RWPE2 (cell line): ENCODE data around the gene MACF1.
A peak's percentile ranks its signal among the peaks of the same experiment; 100 is the strongest.

Experiments
- ATAC-seq: fragments of 200-7000 bp; cut with Tn5 transposase; 3 replicates; pipeline ENCODE4 v1.9.1; 2021; ENCODE audit warnings: low read depth
- DNase-seq: peaks from one replicate; pipeline ENCODE4 v3.0.0-alpha.2; 2020; ENCODE audit warnings: low spot score
- H3K27ac ChIP-seq: fragments of 450-650 bp; 2 replicates; pipeline ENCODE4 v1.5.1; 2017; ENCODE audit warnings: mild to moderate bottlenecking; ENCODE audit not compliant: poor library complexity, severe bottlenecking
- H3K27me3 ChIP-seq: fragments of 250-450 bp; sonication (Bioruptor Pico); 2 replicates; pipeline ENCODE4 v1.5.1; 2021; ENCODE audit warnings: mild to moderate bottlenecking, moderate library complexity; ENCODE audit not compliant: insufficient read depth, poor library complexity, severe bottlenecking
- H3K36me3 ChIP-seq: fragments of 250-450 bp; sonication (Bioruptor Pico); 2 replicates; pipeline ENCODE4 v1.5.1; 2020; ENCODE audit warnings: low read depth, mild to moderate bottlenecking, moderate library complexity
- H3K4me1 ChIP-seq: fragments of 250-450 bp; sonication (Bioruptor Pico); 2 replicates; pipeline ENCODE4 v1.5.1; 2021; ENCODE audit warnings: mild to moderate bottlenecking, moderate library complexity; ENCODE audit not compliant: insufficient read depth, poor library complexity, severe bottlenecking
- H3K4me3 ChIP-seq: fragments of 250-450 bp; sonication (Bioruptor Pico); 2 replicates; pipeline ENCODE4 v1.5.1; 2021; ENCODE audit warnings: mild to moderate bottlenecking, moderate library complexity; ENCODE audit not compliant: severe bottlenecking
- H3K9me3 ChIP-seq: fragments of 250-450 bp; sonication (Bioruptor Pico); 2 replicates; pipeline ENCODE4 v1.5.1; 2021; ENCODE audit warnings: mild to moderate bottlenecking, moderate library complexity; ENCODE audit not compliant: severe bottlenecking
- CTCF ChIP-seq: fragments of 450-650 bp; IDR thresholded peaks from one replicate; pipeline ENCODE4 v1.5.1; 2017; ENCODE audit warnings: mild to moderate bottlenecking, moderate library complexity; ENCODE audit not compliant: poor library complexity, severe bottlenecking

MACF1 gene

GRCh38 chr1:39266792-39267191, 62.3 kb downstream of the MACF1 start:
- Histone ChIP-seq H3K4me1 (peaks cover 23% of the 10 kb centered on the region), H3K36me3 (peaks cover 5% of the 10 kb centered on the region; the same call in 1 of the 2 replicates), H3K27ac (no peak overlapping the region), H3K27me3 (no peaks in the 10 kb centered on the region), H3K4me3 (no peak overlapping the region), H3K9me3 (no peaks in the 10 kb centered on the region)
- ATAC-seq: no peak
- no peak for DNase-seq
- no peak for TF ChIP-seq CTCF

- H3K9me3 ChIP-seq: no peaks in the 10 kb centered on the region
- peak overlapping the region; percentile 38 for H3K27ac ChIP-seq
Observed at GRCh38 chr1:39268112-39268581, 63.7 kb downstream of the MACF1 start.

GRCh38 chr1:39268906-39269305, 64.4 kb downstream of the MACF1 start:
- Histone ChIP-seq H3K4me1 (peaks cover 21% of the 10 kb centered on the region), H3K36me3 (peaks cover 5% of the 10 kb centered on the region), H3K9me3 (no peaks in the 10 kb centered on the region), H3K27me3 (no peaks in the 10 kb centered on the region), H3K27ac (peak overlapping the region; percentile 38), H3K4me3 (no peak overlapping the region)
- no peak for TF ChIP-seq CTCF
- DNase-seq (no peak), ATAC-seq (no peak)

More at GRCh38 chr1:39268112-39268581, 63.7 kb downstream of the MACF1 start:
- TF ChIP-seq CTCF: no peak
- Histone ChIP-seq H3K36me3 (peaks cover 5% of the 10 kb centered on the region; the same call in 1 of the 2 replicates), H3K4me1 (peaks cover 21% of the 10 kb centered on the region), H3K4me3 (peak overlapping the region; percentile 3), H3K27me3 (no peaks in the 10 kb centered on the region)
- peak; percentile 50 for ATAC-seq
- DNase-seq: no peak

GRCh38 chr1:39269349-39269748, 64.9 kb downstream of the MACF1 start:
- no peak for TF ChIP-seq CTCF
- peaks cover 21% of the 10 kb centered on the region for H3K4me1 ChIP-seq
- no peak for ATAC-seq
- H3K27ac ChIP-seq: no peak overlapping the region
- peaks cover 9% of the 10 kb centered on the region for H3K36me3 ChIP-seq
- DNase-seq: no peak
- H3K4me3 ChIP-seq: no peak overlapping the region
- H3K27me3 ChIP-seq: no peaks in the 10 kb centered on the region
- no peaks in the 10 kb centered on the region for H3K9me3 ChIP-seq

- DNase-seq: no peak
- Histone ChIP-seq H3K9me3 (no peaks in the 10 kb centered on the region), H3K27me3 (no peaks in the 10 kb centered on the region), H3K4me3 (no peak overlapping the region), H3K27ac (no peak overlapping the region), H3K4me1 (peaks cover 21% of the 10 kb centered on the region), H3K36me3 (peaks cover 9% of the 10 kb centered on the region)
- no peak for ATAC-seq
- TF ChIP-seq CTCF: no peak
Observed at GRCh38 chr1:39269791-39270342, 65.4 kb downstream of the MACF1 start.
